MM.1S (cell line): ENCODE measurements around the gene TTF1.

Source experiments
- EZH2phosphoT487 ChIP-seq: fragments of 300-600 bp; sonication (generic); IDR thresholded peaks from 2 replicates; pipeline ENCODE4 v1.6.1; 2018; ENCODE audit warnings: antibody characterized with exemption, low read length
- TF ChIP-seq, protein P1 (sequence below): fragments of 300-600 bp; sonication (generic); IDR thresholded peaks from 2 replicates; pipeline ENCODE4 v1.5.1; 2016; ENCODE audit warnings: antibody characterized with exemption, low read length, mixed read lengths

DNA sequence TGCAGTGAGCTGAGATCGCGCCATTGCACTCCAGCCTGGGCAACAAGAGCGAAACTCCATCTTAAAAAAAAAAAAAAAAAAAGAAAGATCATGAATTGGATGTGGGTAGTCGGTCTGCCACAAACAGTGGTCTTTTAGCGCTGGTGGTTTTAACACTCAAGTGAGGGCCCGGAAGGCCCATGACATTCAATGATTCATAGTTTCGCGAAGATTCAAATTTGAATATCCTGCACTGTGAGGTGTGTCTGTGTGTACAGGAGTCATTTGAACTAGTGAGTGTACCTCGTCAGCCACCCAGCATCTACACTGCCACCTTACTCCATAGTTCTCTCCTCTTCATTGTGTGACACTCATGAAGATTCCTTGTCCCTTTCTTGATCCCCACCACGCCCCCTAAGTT is 44.6 kb upstream of the TTF1 start:
- TF ChIP-seq EZH2phosphoT487: no peak
- TF ChIP-seq, protein P1, sequence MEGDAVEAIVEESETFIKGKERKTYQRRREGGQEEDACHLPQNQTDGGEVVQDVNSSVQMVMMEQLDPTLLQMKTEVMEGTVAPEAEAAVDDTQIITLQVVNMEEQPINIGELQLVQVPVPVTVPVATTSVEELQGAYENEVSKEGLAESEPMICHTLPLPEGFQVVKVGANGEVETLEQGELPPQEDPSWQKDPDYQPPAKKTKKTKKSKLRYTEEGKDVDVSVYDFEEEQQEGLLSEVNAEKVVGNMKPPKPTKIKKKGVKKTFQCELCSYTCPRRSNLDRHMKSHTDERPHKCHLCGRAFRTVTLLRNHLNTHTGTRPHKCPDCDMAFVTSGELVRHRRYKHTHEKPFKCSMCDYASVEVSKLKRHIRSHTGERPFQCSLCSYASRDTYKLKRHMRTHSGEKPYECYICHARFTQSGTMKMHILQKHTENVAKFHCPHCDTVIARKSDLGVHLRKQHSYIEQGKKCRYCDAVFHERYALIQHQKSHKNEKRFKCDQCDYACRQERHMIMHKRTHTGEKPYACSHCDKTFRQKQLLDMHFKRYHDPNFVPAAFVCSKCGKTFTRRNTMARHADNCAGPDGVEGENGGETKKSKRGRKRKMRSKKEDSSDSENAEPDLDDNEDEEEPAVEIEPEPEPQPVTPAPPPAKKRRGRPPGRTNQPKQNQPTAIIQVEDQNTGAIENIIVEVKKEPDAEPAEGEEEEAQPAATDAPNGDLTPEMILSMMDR: no peak
